ENCODE data around the gene PPP2R5D. TPM values are rescaled to one million over a fixed set of nuclear protein-coding genes. Genes with fewer than 3 reads are reported as not detected.

The PPP2R5D gene
- total and polyA plus RNA-seq, 2 of the 8 experiments (the other 6 are each of a cell fraction or from before 2014, with no cell fraction given), result 52.1 to 55.7 TPM

- DNase-seq (ENCODE audit: low read depth in 1 of 2, low spot score in 2 of 2) (no peak), FAIRE-seq (no peak)
- Histone ChIP-seq H2BK15ac (ENCODE audit: low read length) (no peak overlapping the region), H2AFZ (ENCODE audit: low read length) (no peak overlapping the region), H3K4ac (replicated peaks; ENCODE audit: insufficient read length, low read depth, low read length) (no peak overlapping the region), H2BK5ac (ENCODE audit: low read depth, low read length) (no peak overlapping the region), H2AK5ac (ENCODE audit: low read depth, low read length) (no peak overlapping the region), H4K5ac (ENCODE audit: insufficient read length, low read depth, low read length) (no peak overlapping the region), H4K8ac (ENCODE audit: extremely low read depth, insufficient read depth, low read length) (peak overlapping the region; percentile 72), H3K14ac (ENCODE audit: insufficient read length) (no peak overlapping the region), H3K23ac (ENCODE audit: insufficient read length) (no peak overlapping the region), H3K36me3 (ENCODE audit: control insufficient read depth in 2 of 4, insufficient read depth in 4 of 4, low read length in 3 of 4) (peaks cover 11 to 31% (median 20%) of the 10 kb centered on the region in 4 experiments; a peak in 6 of 8 replicates), H2BK20ac (ENCODE audit: low read length) (no peak overlapping the region), H3K79me1 (ENCODE audit: low read depth, low read length) (peaks cover 8% of the 10 kb centered on the region), H3K18ac (ENCODE audit: extremely low read depth, low read length) (no peak overlapping the region), H2BK120ac (replicated peaks; ENCODE audit: low read depth, low read length) (no peak overlapping the region), H3K27me3 (replicated peaks in 1 of 4; ENCODE audit: control insufficient read depth in 3 of 4, extremely low read depth in 1 of 4, insufficient read depth in 3 of 4, low read length in 3 of 4) (no peaks in the 10 kb centered on the region), H4K20me1 (replicated peaks in 1 of 2; ENCODE audit: control insufficient read depth in 1 of 2, insufficient read depth in 2 of 2, low read length in 2 of 2) (peaks cover 0 to 2% of the 10 kb centered on the region in 2 experiments), H3K23me2 (ENCODE audit: low read depth, low read length) (peaks cover 12% of the 10 kb centered on the region), H3K27ac (ENCODE audit: low read depth, low read length) (no peak overlapping the region), H3K9ac (replicated peaks in 1 of 4; ENCODE audit: extremely low read depth in 1 of 4, low read depth in 3 of 4, low read length in 3 of 4) (no peak overlapping the region; a peak in 1 of 7 replicates), H3K4me3 (ENCODE audit: extremely low read depth in 1 of 4, insufficient read depth in 2 of 4, low read depth in 3 of 4, low read length in 4 of 4) (no peak overlapping the region), H3K4me2 (ENCODE audit: insufficient read depth in 1 of 2, low read depth in 2 of 2, low read length in 2 of 2) (no peak overlapping the region), H4K91ac (replicated peaks; ENCODE audit: insufficient read length, low read length) (no peak overlapping the region), H3K4me1 (replicated peaks in 1 of 4; ENCODE audit: control insufficient read depth in 3 of 4, insufficient read depth in 4 of 4, low read length in 3 of 4) (peaks cover 0 to 12% (median 6%) of the 10 kb centered on the region in 4 experiments; a peak in 6 of 7 replicates), H3K56ac (replicated peaks; ENCODE audit: insufficient read length, low read depth, low read length) (no peak overlapping the region), H3K79me2 (ENCODE audit: control insufficient read depth in 1 of 2, insufficient read depth in 2 of 2, low read length in 2 of 2) (peaks cover 3 to 47% of the 10 kb centered on the region in 2 experiments; a peak in 2 of 4 replicates), H2BK12ac (ENCODE audit: low read depth, low read length) (no peak overlapping the region), H3K9me3 (ENCODE audit: insufficient read depth in 2 of 2, low read depth in 1 of 2, low read length in 1 of 2) (no peaks in the 10 kb centered on the region)
- ChIA-PET CTCF (ENCODE audit: partially characterized antibody) (interaction anchor here (1.2 to 1.3 kb wide), 2 partner anchors 20 to 21 kb away, joined by 3 to 5 read pairs; no protein-coding TSS in a partner anchor), POLR2A (ENCODE audit: partially characterized antibody) (interaction anchor here (0.8 to 27.9 kb wide), 8 partner anchors 11 to 122 kb away, joined by 3 to 584 read pairs (median 4); partner anchors contain the start of genes CNPY3, CUL7, GNMT and KLC4)
- WGBS, 2 experiments (ENCODE audit: extremely low coverage in 1 of 2, insufficient coverage in 1 of 2, insufficient read length in 1 of 2, insufficient replicate concordance in 2 of 2, low coverage in 1 of 2, low lambda C conversion rate in 2 of 2, missing lambda C conversion rate in 1 of 2), result 97% methylated on average over 12 of the region's 12 CpGs; no CpG with 5 or more reads in 1 of the 2 experiments
- TF ChIP-seq TCF12 (IDR thresholded peaks at IDR 0.05; ENCODE audit: low read depth, low read length), result no peak
- TF ChIP-seq KDM1A (IDR thresholded peaks at IDR 0.05; ENCODE audit: borderline replicate concordance, low read length), result no peak
- no peak for TF ChIP-seq YY1 (IDR thresholded peaks at IDR 0.05; ENCODE audit: low read depth, low read length)
- TF ChIP-seq, protein P1, sequence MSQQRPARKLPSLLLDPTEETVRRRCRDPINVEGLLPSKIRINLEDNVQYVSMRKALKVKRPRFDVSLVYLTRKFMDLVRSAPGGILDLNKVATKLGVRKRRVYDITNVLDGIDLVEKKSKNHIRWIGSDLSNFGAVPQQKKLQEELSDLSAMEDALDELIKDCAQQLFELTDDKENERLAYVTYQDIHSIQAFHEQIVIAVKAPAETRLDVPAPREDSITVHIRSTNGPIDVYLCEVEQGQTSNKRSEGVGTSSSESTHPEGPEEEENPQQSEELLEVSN (IDR thresholded peaks at IDR 0.05), result no peak
- no peak for TF ChIP-seq RBBP5 (IDR thresholded peaks at IDR 0.05; ENCODE audit: borderline replicate concordance, low read depth, low read length)
- no peak for TF ChIP-seq NRF1 (IDR thresholded peaks at IDR 0.05; ENCODE audit: low read depth, low read length)
- no peak for TF ChIP-seq MAFK (IDR thresholded peaks at IDR 0.05; ENCODE audit: low read depth, low read length)
- TF ChIP-seq TBP (IDR thresholded peaks at IDR 0.05; ENCODE audit: low read depth, low read length), result no peak
- TF ChIP-seq BRCA1 (IDR thresholded peaks at IDR 0.05; ENCODE audit: low read depth, low read length), result no peak
- no peak for TF ChIP-seq JUND (IDR thresholded peaks at IDR 0.05; ENCODE audit: low read length)
- TF ChIP-seq SP2 (IDR thresholded peaks at IDR 0.05; ENCODE audit: low read length), result no peak
- no peak for TF ChIP-seq EGR1 (IDR thresholded peaks at IDR 0.05; ENCODE audit: borderline replicate concordance, low read depth, low read length)
- no peak for TF ChIP-seq CEBPB (IDR thresholded peaks at IDR 0.05; ENCODE audit: low read depth, low read length)
- TF ChIP-seq SAP30 (IDR thresholded peaks at IDR 0.05; ENCODE audit: insufficient read depth, insufficient replicate concordance, low read length), result no peak
Observed at GRCh38 chr6:43016943-43017334, 32.6 kb downstream of the PPP2R5D start.

Measured in H1 (cell line).